Stimulated activated CD8-positive, alpha-beta memory T cell treated with anti-CD3 and anti-CD28 coated beads, Interleukin-7, amount 100 ng/mL, for 4 hours (primary cell): ENCODE results near the gene EFCAB6.

Experiments
- DNase-seq, 2 donors: peaks; one replicate each; pipeline ENCODE4 v3.0.0-alpha.2; 2020; ENCODE audit warnings: low read depth in 2 of 2

EFCAB6 gene

GRCh38 chr22:43829904-43830851 is 18.1 kb upstream of the EFCAB6 start:
- DNase-seq = no peak

DNA sequence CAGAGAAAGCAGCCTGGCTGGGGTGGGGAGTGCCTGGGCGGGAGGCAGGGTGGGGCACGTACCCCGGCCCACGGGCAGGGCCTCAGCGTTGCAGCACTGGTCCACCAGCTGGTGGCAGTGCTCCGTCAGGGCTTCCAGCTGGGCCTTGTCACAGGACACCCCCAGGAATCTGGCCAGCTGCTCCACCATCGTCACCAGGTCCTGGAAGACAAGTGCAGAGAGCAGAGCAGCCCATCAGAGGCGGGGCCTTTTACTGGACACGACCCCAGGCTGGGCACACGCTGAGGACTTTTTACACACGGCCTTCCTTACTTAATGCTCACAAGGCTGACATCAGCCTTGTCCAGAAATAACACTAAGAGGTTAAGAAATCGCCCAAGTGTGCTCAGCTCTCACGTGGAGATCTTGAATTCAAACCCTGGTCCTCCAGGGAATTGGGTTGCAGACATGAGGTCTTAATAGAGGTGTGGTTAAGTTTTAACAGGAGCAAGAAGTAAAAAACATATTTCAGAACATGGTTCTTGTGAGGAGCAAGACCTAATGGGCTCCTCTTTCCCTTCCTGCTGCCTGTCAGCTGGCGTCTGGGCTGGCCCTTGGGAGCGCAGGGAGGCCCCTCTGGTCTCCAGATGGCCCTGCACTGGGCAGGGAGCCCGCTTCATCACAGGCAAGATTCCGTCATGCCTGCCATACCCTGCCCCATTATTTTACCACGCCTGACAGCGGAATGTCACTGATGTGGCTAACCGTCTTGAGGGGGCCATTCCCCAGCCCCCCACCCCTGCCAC is 17.1 kb upstream of the EFCAB6 start:
- no peak for DNase-seq

GRCh38 chr22:43828725-43828997 is 16.6 kb upstream of the EFCAB6 start:
- DNase-seq = no peak

GRCh38 chr22:43827926-43828724 is 16.0 kb upstream of the EFCAB6 start:
- no peak for DNase-seq

DNA sequence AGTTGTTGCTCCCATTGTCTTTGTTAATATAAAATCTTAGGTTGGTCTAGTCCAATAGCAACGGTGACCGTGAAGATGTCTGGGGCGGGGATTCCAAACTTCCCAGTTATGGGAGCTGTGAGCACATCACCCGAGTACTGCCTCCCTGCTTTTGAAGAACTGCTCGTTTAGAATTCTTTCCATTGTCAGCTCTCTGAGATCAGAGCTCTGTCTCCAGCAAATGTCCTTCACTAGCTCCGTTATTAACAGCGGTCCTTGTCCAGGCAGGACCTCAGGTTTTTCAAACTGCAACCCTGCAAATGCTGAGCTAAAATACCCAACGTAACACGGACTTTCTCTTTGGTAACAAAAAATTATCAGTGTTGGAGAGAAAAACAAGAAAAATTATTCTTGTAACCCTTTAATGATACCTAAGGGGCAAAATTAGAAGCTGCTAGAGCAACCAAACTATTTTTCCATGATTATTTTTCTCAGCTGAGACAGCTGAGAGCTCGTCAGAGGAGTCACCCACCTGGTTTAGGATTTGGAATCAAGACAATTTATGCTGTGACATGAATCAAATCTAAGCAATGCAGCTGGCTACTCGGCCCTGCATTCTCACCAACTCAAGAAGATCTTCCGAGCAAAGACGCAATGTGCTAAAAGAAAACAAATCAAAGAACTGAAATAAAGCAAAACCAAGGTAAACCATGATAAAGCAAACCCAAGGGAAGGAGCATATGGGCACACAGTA is 15.1 kb upstream of the EFCAB6 start:
- DNase-seq = no peak

DNA sequence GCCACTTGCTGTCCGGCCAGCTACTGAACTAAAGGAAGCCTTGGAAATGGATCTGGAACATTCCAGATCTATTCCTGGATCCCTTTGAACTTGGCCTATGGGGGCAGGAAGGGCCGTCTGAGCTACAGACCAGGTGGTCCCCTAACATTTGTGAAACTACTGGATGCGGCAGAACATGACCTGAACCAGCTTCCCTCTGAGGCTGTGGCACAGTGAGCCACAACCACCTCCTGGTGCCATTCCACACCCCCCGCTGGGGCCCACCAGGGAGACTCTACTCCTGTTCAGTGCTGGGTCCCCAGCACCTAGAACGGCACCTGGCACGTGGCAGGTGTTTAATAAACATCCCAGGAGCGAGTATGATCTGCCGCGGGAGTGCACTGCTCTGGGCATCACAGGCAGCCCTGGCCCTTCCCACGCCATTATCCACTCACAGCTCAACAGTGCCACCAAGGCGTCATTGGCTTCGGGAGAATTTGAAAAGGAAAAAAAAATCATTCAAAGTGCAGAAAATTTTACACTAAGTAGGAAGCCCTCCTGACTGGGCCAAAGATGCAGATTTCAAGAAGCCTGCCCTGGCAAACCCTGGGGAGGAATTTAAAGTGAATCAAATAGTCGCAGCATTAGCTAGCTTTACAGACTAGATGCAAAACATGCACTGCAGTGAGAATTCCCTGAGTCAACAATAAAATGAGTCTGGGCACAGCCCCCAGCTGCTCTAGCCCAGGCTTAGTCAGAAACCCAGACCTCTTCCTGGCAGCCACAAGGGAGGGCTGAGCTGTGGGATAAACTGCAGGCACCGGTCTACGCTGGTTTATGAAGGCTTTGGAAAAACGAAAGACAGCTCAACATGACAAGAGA is 14.3 kb upstream of the EFCAB6 start:
- DNase-seq = no peak

GRCh38 chr22:43825651-43826050 is 13.5 kb upstream of the EFCAB6 start:
- no peak for DNase-seq

- DNase-seq = no peak
These were observed 12.8 kb upstream of the EFCAB6 start for GRCh38 chr22:43824724-43825420.

DNA sequence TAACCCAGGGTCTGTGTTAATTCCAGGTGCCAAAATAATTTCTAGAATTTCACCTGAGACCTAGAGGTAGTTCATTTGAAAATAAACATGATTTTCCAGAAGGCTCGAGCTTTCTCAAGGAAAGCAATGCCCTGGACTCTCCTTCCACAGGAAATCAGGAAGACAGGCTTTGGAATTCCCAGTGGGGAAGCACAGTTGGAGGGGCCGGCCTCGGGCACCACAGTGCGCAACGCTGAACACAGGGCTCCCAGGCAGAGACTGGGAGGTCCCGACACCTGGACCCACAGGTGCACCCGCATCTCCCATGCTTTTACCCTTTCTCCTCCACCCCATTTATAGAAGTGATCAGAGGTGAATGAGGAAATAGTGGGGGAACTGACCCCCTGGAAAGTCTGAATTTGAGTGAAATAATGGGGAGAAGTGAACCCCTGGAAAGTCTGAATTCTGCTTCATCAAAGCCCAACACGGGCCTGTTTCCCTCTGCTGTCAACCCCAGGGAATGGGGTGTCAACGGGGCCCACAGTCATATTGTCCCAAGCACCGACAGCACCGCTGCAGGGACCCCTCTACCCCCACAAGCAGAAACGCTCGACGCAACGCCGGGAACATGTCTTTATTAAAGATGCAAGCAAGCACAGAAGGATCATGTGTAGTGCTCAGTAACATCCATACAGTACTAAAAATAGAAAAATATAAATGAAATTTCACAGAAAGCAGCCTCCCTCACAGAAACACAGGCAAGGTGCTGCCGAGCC is 12.0 kb upstream of the EFCAB6 start:
- DNase-seq = no peak

DNA sequence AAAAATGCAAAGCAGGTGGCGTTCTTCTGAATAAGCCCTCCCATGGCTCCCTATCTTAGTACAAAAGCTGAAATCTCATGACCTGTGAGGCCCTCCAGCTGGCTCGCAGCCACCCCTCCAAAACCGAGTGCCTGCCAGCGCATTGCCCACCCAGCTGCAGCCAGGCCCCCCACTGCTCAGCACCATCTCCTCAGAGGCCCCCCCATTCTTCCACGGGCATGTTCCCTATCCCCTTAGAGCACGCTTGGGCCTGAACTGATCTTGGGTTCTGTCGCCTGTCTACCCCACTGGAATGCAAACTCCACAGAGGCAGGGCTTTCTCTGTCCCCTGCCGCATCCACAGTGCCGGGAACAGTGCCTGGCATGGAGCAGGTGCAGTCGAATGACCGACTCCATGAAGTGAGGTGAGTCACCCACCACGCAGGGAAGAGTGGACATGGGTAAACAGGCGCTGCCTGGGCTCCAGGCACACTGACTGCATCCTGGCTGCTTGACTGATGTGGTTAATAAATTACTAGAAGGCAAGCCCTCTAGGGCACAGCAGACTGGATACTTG is 11.3 kb upstream of the EFCAB6 start:
- no peak for DNase-seq

DNA sequence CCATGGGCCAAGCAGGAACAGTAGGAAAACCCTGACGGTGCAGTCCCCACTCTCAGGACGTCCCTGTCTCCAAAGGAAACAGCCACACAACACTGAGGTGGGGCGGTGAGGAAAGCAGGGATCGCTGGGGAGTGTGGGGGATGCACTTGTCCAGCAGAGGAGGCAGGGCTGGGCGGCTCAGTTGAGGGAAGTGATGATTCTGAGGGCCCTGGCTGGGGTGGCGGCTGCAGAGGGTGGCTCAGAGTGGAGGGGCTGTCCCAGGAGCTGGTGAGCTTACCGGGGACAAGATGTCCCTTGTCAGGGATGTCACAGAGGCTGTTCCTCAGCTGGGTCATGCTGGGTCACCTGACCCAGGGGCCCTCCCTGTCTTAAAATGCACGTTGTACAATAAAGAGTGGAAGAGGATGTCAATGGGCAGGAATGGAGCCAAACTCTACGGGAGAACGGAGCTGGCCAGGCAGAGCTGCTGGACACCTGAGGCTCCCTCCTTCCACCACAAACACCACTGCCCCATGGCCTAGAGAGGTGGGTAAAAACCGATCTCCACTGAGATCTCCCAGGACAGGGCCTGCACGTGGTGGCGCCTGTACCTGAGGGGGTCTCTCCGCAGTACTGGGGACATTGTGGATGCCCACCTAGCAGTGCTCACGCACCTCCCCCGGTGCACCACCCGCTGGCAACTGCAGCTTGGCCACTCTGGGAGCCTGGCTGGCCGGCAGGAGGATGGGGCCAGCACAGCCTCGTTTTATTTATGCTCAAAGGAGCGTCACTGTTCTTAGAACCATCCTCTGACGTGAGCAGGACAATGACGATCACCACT is 9.7 kb upstream of the EFCAB6 start:
- DNase-seq = no peak

GRCh38 chr22:43820651-43821305 is 8.7 kb upstream of the EFCAB6 start:
- DNase-seq = no peak

DNA sequence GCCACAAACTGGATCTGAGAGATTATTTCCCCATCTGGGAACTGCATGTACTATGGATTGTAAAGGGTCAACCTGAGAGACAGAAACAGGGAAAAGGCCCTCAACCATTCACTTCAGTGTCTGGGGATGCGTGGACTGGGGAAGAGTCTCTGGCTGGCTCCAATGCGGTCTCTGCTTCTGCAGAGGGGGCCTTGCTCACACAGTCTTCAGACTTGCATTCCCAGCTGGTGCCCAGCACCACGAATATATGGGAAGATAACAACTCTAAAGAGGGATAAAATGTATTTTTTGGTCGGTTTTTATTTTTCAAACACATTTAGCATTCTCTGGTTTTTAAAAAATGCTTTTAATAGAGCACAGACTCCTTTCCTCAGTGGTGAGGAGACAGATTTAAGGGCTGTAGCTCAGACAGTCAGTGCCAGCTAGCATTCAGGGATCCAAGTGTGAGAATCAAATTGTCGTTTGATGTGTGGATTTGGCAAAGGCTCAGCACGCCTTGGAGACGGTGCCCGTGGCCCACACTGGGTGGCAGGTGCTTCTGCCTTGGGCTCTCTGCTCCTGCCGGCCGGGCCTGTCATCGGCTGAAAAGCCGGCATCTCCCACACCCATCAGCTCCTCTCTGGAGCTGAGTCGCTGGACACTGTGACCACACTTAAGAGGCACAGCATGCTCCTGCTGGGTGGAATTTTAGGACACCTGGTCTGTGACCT is 8.0 kb upstream of the EFCAB6 start:
- DNase-seq = no peak

DNA sequence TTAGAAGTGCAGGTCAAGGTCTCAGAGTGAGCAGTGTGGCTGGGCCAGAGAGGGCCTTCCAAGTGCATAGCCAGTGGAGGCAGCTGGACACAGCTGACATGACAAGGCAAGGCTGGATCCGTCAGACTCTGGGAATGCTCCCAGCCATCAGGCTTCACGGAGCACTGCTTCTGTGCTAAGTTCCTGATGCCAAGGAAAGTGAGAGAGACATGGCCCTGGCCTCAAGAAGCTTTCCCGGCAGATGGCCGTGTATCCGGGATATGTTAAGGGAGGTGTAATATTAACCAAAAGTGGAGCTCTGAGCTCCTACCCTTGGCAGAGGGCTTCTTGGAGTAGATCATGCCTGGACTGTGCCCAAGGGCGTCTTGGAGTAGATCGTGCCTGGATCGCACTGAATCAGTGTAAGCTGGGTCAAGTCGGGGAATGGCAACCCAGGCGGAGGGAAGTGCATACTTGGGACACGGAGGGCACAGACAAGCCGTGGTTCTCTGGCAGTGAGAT is 7.4 kb upstream of the EFCAB6 start:
- DNase-seq = no peak

DNA sequence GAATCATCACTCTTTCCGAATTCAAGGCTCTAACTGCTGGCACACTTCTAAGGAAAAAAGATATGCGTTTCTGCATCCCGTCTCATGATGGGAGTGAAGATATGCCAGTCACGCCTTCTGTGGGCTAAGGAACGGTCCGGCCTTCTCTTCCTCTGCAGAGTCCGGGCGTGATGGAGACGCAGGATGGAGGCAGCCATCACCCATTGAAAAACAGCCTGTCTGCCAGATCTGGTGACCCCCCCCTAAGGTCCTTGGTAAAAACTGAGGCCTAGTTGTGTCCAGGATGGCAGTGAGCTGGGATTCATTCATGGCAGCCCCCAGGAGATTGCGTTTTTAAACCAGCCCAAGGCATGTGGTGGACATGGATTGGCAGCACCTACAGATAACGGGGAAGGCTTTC is 6.9 kb upstream of the EFCAB6 start:
- no peak for DNase-seq

GRCh38 chr22:43817402-43817801 is 5.3 kb upstream of the EFCAB6 start:
- DNase-seq = no peak

GRCh38 chr22:43814264-43814663 is 2.2 kb upstream of the EFCAB6 start:
- DNase-seq = no peak
